Endothelial cell of umbilical vein (primary cell): ENCODE results near the gene EPB41L4B. TPM values are rescaled to one million over a fixed set of nuclear protein-coding genes. Genes with fewer than 3 reads are reported as not detected.

Experiments used
- BruUV-seq: library from RNA; stranded (reverse); fragments of 400-500 nt; replicated peaks from 2 replicates; lab custom pipeline; 2021; lab: Mats Ljungman, UMichigan
- CTCF ChIA-PET: fragments of 300-600, 350-600 bp; sonication (Branson Sonifier 250); formaldehyde crosslinking; loops from one replicate; lab custom pipeline; 2021; ENCODE audit warnings: antibody characterized with exemption, inconsistent platforms; lab: Charles Lee
- POLR2A ChIA-PET: fragments of 300-600, 350-600 bp; sonication (Branson Sonifier 250); formaldehyde crosslinking; loops from one replicate; lab custom pipeline; 2021; ENCODE audit warnings: antibody characterized with exemption, inconsistent platforms; lab: Charles Lee
- DNase-seq: peaks from one replicate; pipeline ENCODE4 v3.0.0-alpha.2; 2011; ENCODE audit warnings: low read depth, low spot score
- FAIRE-seq: peaks from 2 replicates; lab custom pipeline; 2011; peaks lifted over from hg19 to GRCh38; lab: Jason Lieb, UNC
- H2AFZ ChIP-seq: 2 replicates; pipeline ENCODE4 v1.6.0; 2012; ENCODE audit warnings: low read depth, low read length, control low read depth, inconsistent platforms
- H3K27ac ChIP-seq: 2 replicates; pipeline ENCODE4 v1.5.1; 2011; ENCODE audit warnings: low read depth, mild to moderate bottlenecking, control low read depth, low read length, moderate library complexity; ENCODE audit not compliant: insufficient read depth
- H3K27me3 ChIP-seq, 2 experiments: 2 replicates each; pipeline versions ENCODE4 v1.6.0 to v1.6.1; 2011; ENCODE audit warnings: low read length in 2 of 2, mixed read lengths in 1 of 2; ENCODE audit not compliant: control insufficient read depth in 2 of 2, insufficient read depth in 2 of 2
- H3K36me3 ChIP-seq, 2 experiments: 2 replicates in 1 of 2; 3 replicates in 1 of 2; pipeline ENCODE4 v1.5.1; 2011; ENCODE audit warnings: low read length in 2 of 2, mild to moderate bottlenecking in 1 of 2, moderate library complexity in 1 of 2; ENCODE audit not compliant: control insufficient read depth in 2 of 2, insufficient read depth in 2 of 2; ENCODE audit errors: extremely low read depth in 1 of 2
- H3K4me1 ChIP-seq: 3 replicates; pipeline ENCODE4 v1.5.1; 2011; ENCODE audit warnings: mild to moderate bottlenecking, low read length; ENCODE audit not compliant: control insufficient read depth, insufficient read depth; ENCODE audit errors: extremely low read depth
- H3K4me2 ChIP-seq: 2 replicates; pipeline ENCODE4 v1.6.1; 2011; ENCODE audit warnings: low read length, control low read depth, mixed read lengths; ENCODE audit not compliant: insufficient read depth
- H3K4me3 ChIP-seq, 3 experiments: fragments of 200-600 bp in 1 of 3; sonication (generic), shearing (Covaris generic) in 1 of 3; replicated peaks in 1 of 3; 2 replicates each; pipeline ENCODE4 v1.5.1; 2011 to 2016; ENCODE audit warnings: control low read depth in 3 of 3, low read length in 3 of 3, mild to moderate bottlenecking in 2 of 3, inconsistent platforms in 1 of 3, low read depth in 1 of 3, moderate library complexity in 1 of 3; ENCODE audit not compliant: insufficient read depth in 1 of 3
- H3K79me2 ChIP-seq: 2 replicates; pipeline ENCODE4 v1.6.0; 2012; ENCODE audit warnings: low read length, inconsistent platforms; ENCODE audit not compliant: control insufficient read depth, insufficient read depth
- H3K9ac ChIP-seq: replicated peaks from 2 replicates; pipeline ENCODE3; 2011; ENCODE audit warnings: low read length, control low read depth; ENCODE audit not compliant: insufficient read depth; ENCODE audit errors: extremely low read depth
- H3K9me1 ChIP-seq: replicated peaks from 3 replicates; pipeline ENCODE4 v1.6.0; 2011; ENCODE audit warnings: mild to moderate bottlenecking, low read length; ENCODE audit not compliant: control insufficient read depth, insufficient read depth; ENCODE audit errors: extremely low read depth
- H3K9me3 ChIP-seq: replicated peaks from 2 replicates; pipeline ENCODE4 v1.5.1; 2012; ENCODE audit warnings: low read length, inconsistent platforms; ENCODE audit not compliant: control insufficient read depth, insufficient read depth
- H4K20me1 ChIP-seq: replicated peaks from 2 replicates; pipeline ENCODE3; 2011; ENCODE audit warnings: mild to moderate bottlenecking, low read length; ENCODE audit not compliant: control insufficient read depth, insufficient read depth; ENCODE audit errors: extremely low read depth
- FOS ChIP-seq: IDR thresholded peaks from 2 replicates; pipeline ENCODE4 v1.6.1; 2011; ENCODE audit warnings: mild to moderate bottlenecking, low read length, moderate library complexity, borderline replicate concordance; ENCODE audit not compliant: insufficient read depth
- GATA2 ChIP-seq: IDR thresholded peaks from 2 replicates; pipeline ENCODE4 v1.7.0; 2011; ENCODE audit warnings: low read depth, mild to moderate bottlenecking, moderate library complexity, mixed read lengths, low read length; ENCODE audit not compliant: insufficient read length, insufficient read depth
- MAX ChIP-seq: IDR thresholded peaks from 2 replicates; pipeline ENCODE4 v1.6.1; 2011; ENCODE audit not compliant: insufficient read depth, insufficient read length
- MYC ChIP-seq: IDR thresholded peaks from one replicate; pipeline ENCODE4 v1.6.1; 2011; ENCODE audit warnings: mild to moderate bottlenecking, low read depth, low read length
- POLR2A ChIP-seq: IDR thresholded peaks from 2 replicates; pipeline ENCODE4 v1.6.1; 2012; ENCODE audit warnings: low read depth, mild to moderate bottlenecking, control low read depth, low read length
- POLR2AphosphoS5 ChIP-seq: IDR thresholded peaks from 2 replicates; pipeline ENCODE4 v1.6.1; 2012; ENCODE audit warnings: low read depth, mild to moderate bottlenecking, control low read depth, low read length, moderate library complexity; ENCODE audit not compliant: insufficient read depth
- dilution Hi-C: fragments of 300-500 bp; cut with MboI; formaldehyde crosslinking; loops from one replicate; pipeline ENCODE4 v1.15.0; 2019; ENCODE audit warnings: low sequenced_read_pairs; ENCODE audit not compliant: extremely low pct_ligation_motif_present
- intact Hi-C: fragments of 100-400 bp; cut with micrococcal nuclease; formaldehyde crosslinking; loops from one replicate; pipeline ENCODE4 v1.10.0; 2022
- polyA plus RNA-seq, 4 experiments: library from polyadenylated mRNA; depleted of rRNA in 3 of 4; stranded (reverse) in 3 of 4; unstranded in 1 of 4; fragments of >200 nt; gene quantifications; 2 replicates each; pipeline versions ENCODE4 v1.2.1 to v1.2.3, GENCODE V29; 2011 to 2012; ENCODE audit warnings: missing spikeins in 1 of 4
- total RNA-seq: library from RNA; stranded (reverse); gene quantifications from 2 replicates; pipeline ENCODE4 v1.2.3, GENCODE V29; 2021
- TF ChIP-seq, protein P1 (sequence below), 2 donors: IDR thresholded peaks; 1 replicate in 1 of 2; 2 replicates in 1 of 2; pipeline ENCODE4 v1.5.1; 2011; ENCODE audit warnings: low read length in 2 of 2, mild to moderate bottlenecking in 2 of 2, moderate library complexity in 2 of 2, control low read depth in 1 of 2, inconsistent platforms in 1 of 2, low read depth in 1 of 2; ENCODE audit not compliant: insufficient read depth in 1 of 2; ENCODE audit errors: extremely low read depth in 1 of 2

The EPB41L4B gene
- total and polyA plus RNA-seq, 2 donors (not counting 3 experiments of a cell fraction or from before 2014, with no cell fraction given), result 0.10 to 0.15 TPM

DNA sequence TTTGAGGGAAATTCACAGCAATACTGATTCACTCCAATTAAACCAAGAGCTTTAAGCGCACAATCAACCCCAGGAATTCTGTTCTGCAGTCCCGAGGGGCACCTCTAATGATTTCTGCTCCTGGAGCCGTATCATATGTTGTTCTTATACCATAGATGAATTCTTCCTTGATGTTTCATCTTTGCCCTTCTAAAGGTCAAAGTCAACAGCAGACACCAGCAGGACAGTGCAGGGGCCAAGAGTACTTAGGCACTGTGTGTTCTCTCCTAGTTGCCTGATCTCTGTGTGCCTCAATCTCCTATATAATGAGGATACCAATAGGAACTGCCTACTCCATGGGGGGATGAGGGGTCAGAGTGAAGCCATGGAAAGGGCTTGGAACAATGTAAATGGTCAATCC lies 16.5 kb downstream of the EPB41L4B start:
- peaks cover 0 to 2% of the 10 kb centered on the region in 2 experiments for H3K27me3 ChIP-seq
- CTCF ChIA-PET, result interaction anchor here (0.8 kb wide), 1 partner anchor 56 kb away, joined by 3 read pairs; no protein-coding TSS in a partner anchor
- dilution Hi-C loops, result no loop called here

GRCh38 chr9:109303900-109304299 lies 17.0 kb downstream of the EPB41L4B start:
- H3K4me3 ChIP-seq, result no peak overlapping the region
- ChIA-PET POLR2A (no interaction called here), CTCF (interaction anchor here (0.8 kb wide), 1 partner anchor 56 kb away, joined by 3 read pairs; no protein-coding TSS in a partner anchor)
- TF ChIP-seq, protein P1, sequence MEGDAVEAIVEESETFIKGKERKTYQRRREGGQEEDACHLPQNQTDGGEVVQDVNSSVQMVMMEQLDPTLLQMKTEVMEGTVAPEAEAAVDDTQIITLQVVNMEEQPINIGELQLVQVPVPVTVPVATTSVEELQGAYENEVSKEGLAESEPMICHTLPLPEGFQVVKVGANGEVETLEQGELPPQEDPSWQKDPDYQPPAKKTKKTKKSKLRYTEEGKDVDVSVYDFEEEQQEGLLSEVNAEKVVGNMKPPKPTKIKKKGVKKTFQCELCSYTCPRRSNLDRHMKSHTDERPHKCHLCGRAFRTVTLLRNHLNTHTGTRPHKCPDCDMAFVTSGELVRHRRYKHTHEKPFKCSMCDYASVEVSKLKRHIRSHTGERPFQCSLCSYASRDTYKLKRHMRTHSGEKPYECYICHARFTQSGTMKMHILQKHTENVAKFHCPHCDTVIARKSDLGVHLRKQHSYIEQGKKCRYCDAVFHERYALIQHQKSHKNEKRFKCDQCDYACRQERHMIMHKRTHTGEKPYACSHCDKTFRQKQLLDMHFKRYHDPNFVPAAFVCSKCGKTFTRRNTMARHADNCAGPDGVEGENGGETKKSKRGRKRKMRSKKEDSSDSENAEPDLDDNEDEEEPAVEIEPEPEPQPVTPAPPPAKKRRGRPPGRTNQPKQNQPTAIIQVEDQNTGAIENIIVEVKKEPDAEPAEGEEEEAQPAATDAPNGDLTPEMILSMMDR (IDR thresholded peaks at IDR 0.05; ENCODE audit: extremely low read depth in 1 of 2, insufficient read depth in 1 of 2, low read depth in 1 of 2, low read length in 2 of 2), result no peak
- TF ChIP-seq MAX, result no peak
- no peak overlapping the region for H3K27ac ChIP-seq
- peaks cover 0 to 2% of the 10 kb centered on the region in 2 experiments for H3K27me3 ChIP-seq
- H3K4me2 ChIP-seq, result no peak overlapping the region
- dilution Hi-C loops, result no loop called here
- DNase-seq, result no peak
- BruUV-seq, result no TSS peak
- no peaks in the 10 kb centered on the region for H3K9me1 ChIP-seq
- FAIRE-seq, result no peak
- H2AFZ ChIP-seq, result no peak overlapping the region
- H3K9me3 ChIP-seq, result no peaks in the 10 kb centered on the region
- no peaks in the 10 kb centered on the region for H3K4me1 ChIP-seq
- no peak overlapping the region for H3K9ac ChIP-seq
- H3K79me2 ChIP-seq, result no peaks in the 10 kb centered on the region
- no peaks in the 10 kb centered on the region for H3K36me3 ChIP-seq
- intact Hi-C loops, result no loop called here
- H4K20me1 ChIP-seq, result no peaks in the 10 kb centered on the region

More for the DNA sequence above, 16.5 kb downstream of the EPB41L4B start:
- POLR2A ChIA-PET, result no interaction called here
- no peak for FAIRE-seq
- Histone ChIP-seq H3K9ac (no peak overlapping the region), H3K79me2 (no peaks in the 10 kb centered on the region), H2AFZ (no peak overlapping the region), H3K9me1 (no peaks in the 10 kb centered on the region), H4K20me1 (no peaks in the 10 kb centered on the region), H3K36me3 (no peaks in the 10 kb centered on the region), H3K4me2 (no peak overlapping the region), H3K27ac (no peak overlapping the region), H3K4me3 (no peak overlapping the region), H3K4me1 (no peaks in the 10 kb centered on the region), H3K9me3 (no peaks in the 10 kb centered on the region)
- BruUV-seq, result no TSS peak
- no peak for DNase-seq
- TF ChIP-seq MYC, result no peak
- TF ChIP-seq GATA2, result no peak
- no peak for TF ChIP-seq POLR2AphosphoS5
- no peak for TF ChIP-seq FOS
- TF ChIP-seq POLR2A, result no peak
- no peak for TF ChIP-seq MAX
- intact Hi-C loops, result no loop called here
